ENCODE measurements around the gene AKT1.

DNA sequence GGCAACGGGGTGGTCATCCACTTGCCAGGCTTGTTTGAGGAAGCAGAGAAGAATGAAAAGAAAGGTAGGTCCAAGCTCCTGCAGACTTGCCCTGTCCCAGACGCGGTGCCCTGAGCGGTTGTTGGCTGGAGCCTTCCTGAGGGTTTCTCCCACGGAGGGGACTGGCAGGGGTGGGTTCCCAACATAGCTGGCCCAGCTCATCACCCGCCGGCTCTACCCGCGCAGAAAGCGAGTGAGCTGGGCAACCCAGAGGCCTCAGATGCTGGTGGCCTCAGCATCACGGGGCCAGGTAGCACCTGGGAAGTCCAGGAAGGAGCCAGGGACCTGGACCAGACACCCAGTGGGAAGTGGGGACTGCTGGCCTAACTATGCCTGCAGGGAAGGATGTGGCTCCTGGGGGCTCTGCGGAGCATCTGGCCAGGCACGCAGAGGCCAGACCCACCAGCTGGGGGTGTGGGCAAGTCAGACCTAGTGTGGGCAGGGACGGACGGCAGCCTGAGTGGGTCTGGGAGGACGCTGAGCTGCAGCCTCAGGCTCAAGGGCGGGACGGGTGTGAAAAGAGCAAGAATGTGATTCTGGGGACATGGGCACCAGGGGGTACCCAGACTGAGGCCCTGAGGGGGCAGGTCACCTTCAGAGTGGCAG, 57.1 kb downstream of the AKT1 start:
- TF ChIP-seq, protein P1, sequence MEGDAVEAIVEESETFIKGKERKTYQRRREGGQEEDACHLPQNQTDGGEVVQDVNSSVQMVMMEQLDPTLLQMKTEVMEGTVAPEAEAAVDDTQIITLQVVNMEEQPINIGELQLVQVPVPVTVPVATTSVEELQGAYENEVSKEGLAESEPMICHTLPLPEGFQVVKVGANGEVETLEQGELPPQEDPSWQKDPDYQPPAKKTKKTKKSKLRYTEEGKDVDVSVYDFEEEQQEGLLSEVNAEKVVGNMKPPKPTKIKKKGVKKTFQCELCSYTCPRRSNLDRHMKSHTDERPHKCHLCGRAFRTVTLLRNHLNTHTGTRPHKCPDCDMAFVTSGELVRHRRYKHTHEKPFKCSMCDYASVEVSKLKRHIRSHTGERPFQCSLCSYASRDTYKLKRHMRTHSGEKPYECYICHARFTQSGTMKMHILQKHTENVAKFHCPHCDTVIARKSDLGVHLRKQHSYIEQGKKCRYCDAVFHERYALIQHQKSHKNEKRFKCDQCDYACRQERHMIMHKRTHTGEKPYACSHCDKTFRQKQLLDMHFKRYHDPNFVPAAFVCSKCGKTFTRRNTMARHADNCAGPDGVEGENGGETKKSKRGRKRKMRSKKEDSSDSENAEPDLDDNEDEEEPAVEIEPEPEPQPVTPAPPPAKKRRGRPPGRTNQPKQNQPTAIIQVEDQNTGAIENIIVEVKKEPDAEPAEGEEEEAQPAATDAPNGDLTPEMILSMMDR (IDR thresholded peaks at IDR 0.05; ENCODE audit: low read depth, low read length), result no peak
- no peak for TF ChIP-seq EZH2phosphoT487 (IDR thresholded peaks at IDR 0.05; ENCODE audit: low read depth)

Measured in OCI-LY3 (cell line).